ENCODE measurements around the gene ADAMTS16.

GRCh38 chr5:5242056-5242455, 101.9 kb downstream of the ADAMTS16 start:
- TF ChIP-seq EZH2 (IDR thresholded peaks at IDR 0.05; ENCODE audit: borderline replicate concordance, low read length) (no peak), CTCF (IDR thresholded peaks at IDR 0.05; ENCODE audit: low read length) (no peak)
